Aorta (tissue), 5 donors: ENCODE measurements around the gene RPRD2. TPM values are rescaled to one million over a fixed set of nuclear protein-coding genes. Genes with fewer than 3 reads are reported as not detected.

Experiments used
- ATAC-seq: fragments of 200-7000 bp; cut with Tn5 transposase; one replicate; pipeline ENCODE4 v1.9.1; 2022; ENCODE audit warnings: moderate library complexity; ENCODE audit not compliant: low FRiP score
- DNase-seq, 2 donors: peaks; one replicate each; pipeline ENCODE4 v3.0.0-alpha.2; 2020
- H3K27ac ChIP-seq, 2 donors: one replicate each; pipeline ENCODE4 v1.5.1; 2013; ENCODE audit warnings: low read length in 2 of 2, mild to moderate bottlenecking in 2 of 2, moderate library complexity in 2 of 2, control low read depth in 1 of 2, inconsistent platforms in 1 of 2, low read depth in 1 of 2
- H3K27me3 ChIP-seq, 2 donors: one replicate each; pipeline ENCODE4 v1.6.1; 2013; ENCODE audit warnings: control low read depth in 1 of 2, low read length in 1 of 2, mild to moderate bottlenecking in 1 of 2, moderate library complexity in 1 of 2; ENCODE audit not compliant: insufficient read depth in 2 of 2, control insufficient read depth in 1 of 2
- H3K36me3 ChIP-seq, 2 donors: one replicate each; pipeline ENCODE4 v1.6.1; 2013; ENCODE audit warnings: control low read depth in 1 of 2, low read length in 1 of 2, mild to moderate bottlenecking in 1 of 2; ENCODE audit not compliant: insufficient read depth in 2 of 2, control insufficient read depth in 1 of 2
- H3K4me1 ChIP-seq, 2 donors: one replicate each; pipeline ENCODE4 v1.6.1; 2013; ENCODE audit warnings: low read length in 2 of 2, control low read depth in 1 of 2, mild to moderate bottlenecking in 1 of 2, moderate library complexity in 1 of 2; ENCODE audit not compliant: insufficient read depth in 2 of 2, control insufficient read depth in 1 of 2
- H3K4me3 ChIP-seq, 2 donors: one replicate each; pipeline ENCODE4 v1.5.1; 2013; ENCODE audit warnings: low read length in 2 of 2, control low read depth in 1 of 2, mild to moderate bottlenecking in 1 of 2
- H3K9me3 ChIP-seq: one replicate; pipeline ENCODE4 v1.6.1; 2013; ENCODE audit warnings: mild to moderate bottlenecking, low read length; ENCODE audit not compliant: control insufficient read depth
- WGBS, 2 donors: extraction: QIAGEN DNeasy Blood & Tissue Kit; methylation state at CpG; one replicate each; pipeline ENCODE4 v1.1.7; 2013; 5-methylcytosine and 5-hydroxymethylcytosine counted together
- intact Hi-C, 2 donors: fragments of 100-400 bp; cut with DNase I; formaldehyde crosslinking; loops; one replicate each; pipeline versions ENCODE4 v1.14.2 to v1.15.0; 2022
- polyA plus RNA-seq, 2 donors: library from polyadenylated mRNA; stranded (reverse); fragments of 200-250 nt; gene quantifications; one replicate each; pipeline ENCODE4 v1.2.3, GENCODE V29; 2013
- total RNA-seq, 2 donors: library from RNA; stranded (reverse); fragmentation: NEBNext Ultra II Directional; extraction: Animal tissue kit (Norgen Biotek cat#: 25700); gene quantifications; one replicate each; pipeline ENCODE4 v1.2.1, GENCODE V29; 2021
- donor health status: healthy with polysubstance abuse.
- donor health status: Bipolar disorder and iron deficiency.
- donor health status: DM: no; HTN: no; CAD: no.
- donor health status: DM: no; HTN: no; CAD: no.
- donor health status: DM: yes; HTN: yes; CAD: no.

The RPRD2 gene
- total and polyA plus RNA-seq, 4 donors, result 4.5 to 30.9 (median 19.1) TPM

DNA sequence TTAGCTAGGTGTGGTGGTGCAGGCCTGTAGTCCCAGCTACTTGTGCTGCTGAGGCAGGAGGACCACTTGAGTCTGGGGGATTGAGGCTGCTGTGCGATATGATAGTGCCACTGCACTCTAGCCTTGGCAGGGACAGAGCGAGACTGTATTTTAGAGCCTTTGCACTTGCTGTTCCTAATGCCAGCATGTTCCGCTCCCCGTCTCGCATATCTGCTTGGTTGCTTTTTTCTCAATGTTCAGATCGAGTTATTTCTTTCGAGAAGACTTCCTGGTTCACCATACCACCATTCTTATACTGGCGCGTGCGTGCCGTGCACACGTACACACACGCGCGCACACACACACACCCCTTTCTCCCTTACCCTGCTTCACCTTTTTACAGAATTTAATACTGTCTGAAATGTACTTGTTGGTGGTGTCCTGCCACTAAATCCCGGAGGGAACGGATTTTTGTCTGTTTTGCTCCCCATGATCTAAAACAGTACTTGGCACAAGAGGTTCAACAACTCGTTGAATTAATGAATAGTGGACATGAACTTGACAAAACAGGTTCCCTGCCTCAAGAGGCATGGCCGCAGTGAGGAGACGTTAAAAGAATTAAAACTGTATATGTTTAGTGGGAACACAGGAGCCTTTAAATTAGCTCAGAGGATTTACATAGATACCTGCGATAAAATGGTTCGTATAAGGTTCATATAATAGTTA lies 1.1 kb upstream of the RPRD2 start:
- H3K36me3 ChIP-seq, result no peaks in the 10 kb centered on the region
- H3K4me3 ChIP-seq, result peak overlapping the region in 1 of 2 donors; percentile 3
- ATAC-seq (no peak), DNase-seq (peak in 1 of 2 donors; percentile 39)
- no peaks in the 10 kb centered on the region for H3K4me1 ChIP-seq
- no peaks in the 10 kb centered on the region for H3K9me3 ChIP-seq
- intact Hi-C loops, result loop anchor here in 1 of 2 donors (5.0 kb wide), 1 partner anchor 169 kb away; no protein-coding TSS in a partner anchor
- no peaks in the 10 kb centered on the region for H3K27me3 ChIP-seq
- H3K27ac ChIP-seq, result peak overlapping the region in 1 of 2 donors; percentile 42
- 49 to 54% methylated on average over 21 to 22 of the region's 22 CpGs for WGBS, 2 donors

GRCh38 chr1:150364231-150365003 lies 470 bp downstream of the RPRD2 start:
- intact Hi-C loops, result loop anchor here in 1 of 2 donors (5.0 kb wide), 1 partner anchor 168 kb away; no protein-coding TSS in a partner anchor
- DNase-seq, result peak; percentile 87 to 92
- Histone ChIP-seq H3K36me3 (no peaks in the 10 kb centered on the region), H3K27me3 (no peaks in the 10 kb centered on the region), H3K9me3 (no peaks in the 10 kb centered on the region), H3K4me3 (peak overlapping the region; percentile 99 to 100), H3K4me1 (no peaks in the 10 kb centered on the region), H3K27ac (peak overlapping the region; percentile 43 to 81)
- ATAC-seq, result peak; percentile 80
- 0% methylated on average over 50 of the region's 50 CpGs for WGBS, 2 donors

- no peak for ATAC-seq
- intact Hi-C loops, result no loop called here
Measured at GRCh38 chr1:150365941-150366340, 2.0 kb downstream of the RPRD2 start.

GRCh38 chr1:150366416-150367296 lies 2.7 kb downstream of the RPRD2 start:
- intact Hi-C loops, result no loop called here
- Histone ChIP-seq H3K27me3 (no peaks in the 10 kb centered on the region), H3K36me3 (no peaks in the 10 kb centered on the region), H3K4me1 (no peaks in the 10 kb centered on the region), H3K27ac (peak overlapping the region in 1 of 2 donors; percentile 23), H3K4me3 (peak overlapping the region; percentile 99 to 100), H3K9me3 (no peaks in the 10 kb centered on the region)
- ATAC-seq, result no peak
- DNase-seq, result no peak
- 8 to 10% methylated on average over 12 of the region's 12 CpGs for WGBS, 2 donors

More at GRCh38 chr1:150365941-150366340, 2.0 kb downstream of the RPRD2 start:
- WGBS, 2 donors, result 0 to 3% methylated on average over 3 of the region's 3 CpGs
- H3K4me3 ChIP-seq, result peak overlapping the region; percentile 99 to 100
- no peak for DNase-seq
- H3K27me3 ChIP-seq, result no peaks in the 10 kb centered on the region
- no peaks in the 10 kb centered on the region for H3K4me1 ChIP-seq
- H3K36me3 ChIP-seq, result no peaks in the 10 kb centered on the region
- H3K9me3 ChIP-seq, result no peaks in the 10 kb centered on the region
- H3K27ac ChIP-seq, result no peak overlapping the region

GRCh38 chr1:150371110-150371509 lies 7.2 kb downstream of the RPRD2 start:
- Histone ChIP-seq H3K4me3 (no peak overlapping the region), H3K4me1 (peaks cover 0 to 2% of the 10 kb centered on the region in 2 donors), H3K36me3 (no peaks in the 10 kb centered on the region), H3K27ac (no peak overlapping the region), H3K27me3 (no peaks in the 10 kb centered on the region), H3K9me3 (no peaks in the 10 kb centered on the region)
- 77 to 85% methylated on average over 8 of the region's 8 CpGs for WGBS, 2 donors
- no peak for DNase-seq
- no peak for ATAC-seq
- intact Hi-C loops, result no loop called here

- no peak for DNase-seq
- Histone ChIP-seq H3K4me3 (no peak overlapping the region), H3K9me3 (no peaks in the 10 kb centered on the region), H3K27me3 (no peaks in the 10 kb centered on the region), H3K27ac (no peak overlapping the region), H3K4me1 (peaks cover 0 to 2% of the 10 kb centered on the region in 2 donors), H3K36me3 (no peaks in the 10 kb centered on the region)
- intact Hi-C loops, result no loop called here
- WGBS, 2 donors, result 92% methylated on average over 1 of the region's 1 CpG
- ATAC-seq, result no peak
Measured at GRCh38 chr1:150372580-150372979, 8.6 kb downstream of the RPRD2 start.

DNA sequence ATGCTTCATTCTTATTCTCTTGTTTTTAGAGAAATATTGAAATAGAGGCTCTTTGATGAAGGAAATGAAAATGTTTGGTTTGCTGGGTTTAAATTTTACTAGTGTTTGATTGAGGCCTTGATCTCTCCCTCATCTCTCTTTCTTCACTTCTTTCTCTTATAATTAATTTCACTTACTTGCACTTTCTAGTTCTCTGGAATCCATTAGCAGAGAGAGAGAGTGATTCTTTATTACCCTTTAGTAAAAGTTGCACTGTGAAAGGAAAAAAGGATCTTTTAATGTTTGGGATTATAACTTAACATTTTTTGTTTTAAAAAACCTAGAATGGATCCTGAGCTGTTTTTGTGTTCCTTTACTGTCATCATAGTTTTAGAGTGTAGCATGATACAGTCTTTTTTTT lies 12.2 kb downstream of the RPRD2 start:
- Histone ChIP-seq H3K9me3 (no peaks in the 10 kb centered on the region), H3K4me3 (no peak overlapping the region), H3K36me3 (no peaks in the 10 kb centered on the region), H3K4me1 (peaks cover 0 to 2% of the 10 kb centered on the region in 2 donors), H3K27ac (no peak overlapping the region), H3K27me3 (no peaks in the 10 kb centered on the region)
- intact Hi-C loops, result no loop called here
- ATAC-seq, result no peak
- no peak for DNase-seq

- H3K9me3 ChIP-seq, result no peaks in the 10 kb centered on the region
- 26 to 31% methylated on average over 3 of the region's 3 CpGs for WGBS, 2 donors
- no peaks in the 10 kb centered on the region for H3K36me3 ChIP-seq
- intact Hi-C loops, result no loop called here
- DNase-seq (no peak), ATAC-seq (no peak)
- peaks cover 0 to 2% of the 10 kb centered on the region in 2 donors for H3K4me1 ChIP-seq
- no peak overlapping the region for H3K4me3 ChIP-seq
- no peaks in the 10 kb centered on the region for H3K27me3 ChIP-seq
- H3K27ac ChIP-seq, result no peak overlapping the region
Measured at GRCh38 chr1:150383631-150384324, 19.8 kb downstream of the RPRD2 start.
